Gastroesophageal sphincter (tissue), 4 donors: ENCODE measurements around the gene KPNB1. TPM values are rescaled to one million over a fixed set of nuclear protein-coding genes. Genes with fewer than 3 reads are reported as not detected.

Experiments
- ATAC-seq: fragments of 150-250 bp; one replicate; pipeline ENCODE4 v1.9.1; 2016; ENCODE audit warnings: mild to moderate bottlenecking, moderate library complexity
- H3K27ac ChIP-seq, 4 donors: fragments of 200-600 bp; sonication (generic) in 3 of 4; 1 replicate in 3 of 4; 2 replicates in 1 of 4; pipeline ENCODE4 v1.5.1; 2016 to 2019
- H3K27me3 ChIP-seq: fragments of 200-600 bp; sonication (generic); one replicate; pipeline ENCODE4 v1.5.1; 2019
- H3K36me3 ChIP-seq, 2 donors: fragments of 200-600 bp; sonication (generic); one replicate each; pipeline ENCODE4 v1.5.1; 2019; ENCODE audit warnings: control low read depth in 1 of 2
- H3K4me1 ChIP-seq, 3 donors: fragments of 200-600 bp; sonication (generic); 1 replicate in 2 of 3; 2 replicates in 1 of 3; pipeline ENCODE4 v1.5.1; 2016 to 2019; ENCODE audit warnings: control low read depth in 2 of 3
- H3K4me3 ChIP-seq, 2 donors: fragments of 200-600 bp; sonication (generic); one replicate each; pipeline ENCODE4 v1.5.1; 2019; ENCODE audit warnings: mild to moderate bottlenecking in 1 of 2, moderate library complexity in 1 of 2
- H3K9me3 ChIP-seq, 3 donors: fragments of 200-600 bp; sonication (generic); one replicate each; pipeline ENCODE4 v1.5.1; 2017 to 2019; ENCODE audit warnings: control low read depth in 2 of 3
- EP300 ChIP-seq: sonication (generic); formaldehyde crosslinking; IDR thresholded peaks from one replicate; pipeline ENCODE4 v1.6.1; 2017; ENCODE audit warnings: antibody characterized with exemption, mild to moderate bottlenecking
- POLR2A ChIP-seq, 2 donors: fragments of 450-650 bp; IDR thresholded peaks; one replicate each; pipeline ENCODE4 v1.6.1; 2017; ENCODE audit warnings: antibody characterized with exemption in 2 of 2, mild to moderate bottlenecking in 2 of 2, moderate library complexity in 1 of 2
- POLR2AphosphoS5 ChIP-seq: sonication (generic); formaldehyde crosslinking; IDR thresholded peaks from one replicate; pipeline ENCODE4 v1.6.1; 2017; ENCODE audit warnings: antibody characterized with exemption
- WGBS, 2 donors: methylation state at CpG; one replicate each; pipeline ENCODE4 v1.1.5; 2018; ENCODE audit warnings: low coverage in 1 of 2; 5-methylcytosine and 5-hydroxymethylcytosine counted together
- total RNA-seq, 4 donors: library from RNA; depleted of rRNA; stranded (reverse); fragments of >200 nt; gene quantifications; one replicate each; pipeline ENCODE4 v1.1.0, GENCODE V29; 2016
- TF ChIP-seq, protein P1 (sequence below), 4 experiments: fragments of 200-600 bp in 2 of 4; fragments of 450-650 bp in 2 of 4; sonication (generic) in 1 of 4; IDR thresholded peaks; one replicate each; pipeline ENCODE4 v1.5.1; 2017 to 2019; ENCODE audit warnings: antibody characterized with exemption in 4 of 4, mild to moderate bottlenecking in 2 of 4, moderate library complexity in 2 of 4

Gene KPNB1
- total RNA-seq, 4 donors from 2014 or later = 192 to 215 (median 211) TPM

DNA sequence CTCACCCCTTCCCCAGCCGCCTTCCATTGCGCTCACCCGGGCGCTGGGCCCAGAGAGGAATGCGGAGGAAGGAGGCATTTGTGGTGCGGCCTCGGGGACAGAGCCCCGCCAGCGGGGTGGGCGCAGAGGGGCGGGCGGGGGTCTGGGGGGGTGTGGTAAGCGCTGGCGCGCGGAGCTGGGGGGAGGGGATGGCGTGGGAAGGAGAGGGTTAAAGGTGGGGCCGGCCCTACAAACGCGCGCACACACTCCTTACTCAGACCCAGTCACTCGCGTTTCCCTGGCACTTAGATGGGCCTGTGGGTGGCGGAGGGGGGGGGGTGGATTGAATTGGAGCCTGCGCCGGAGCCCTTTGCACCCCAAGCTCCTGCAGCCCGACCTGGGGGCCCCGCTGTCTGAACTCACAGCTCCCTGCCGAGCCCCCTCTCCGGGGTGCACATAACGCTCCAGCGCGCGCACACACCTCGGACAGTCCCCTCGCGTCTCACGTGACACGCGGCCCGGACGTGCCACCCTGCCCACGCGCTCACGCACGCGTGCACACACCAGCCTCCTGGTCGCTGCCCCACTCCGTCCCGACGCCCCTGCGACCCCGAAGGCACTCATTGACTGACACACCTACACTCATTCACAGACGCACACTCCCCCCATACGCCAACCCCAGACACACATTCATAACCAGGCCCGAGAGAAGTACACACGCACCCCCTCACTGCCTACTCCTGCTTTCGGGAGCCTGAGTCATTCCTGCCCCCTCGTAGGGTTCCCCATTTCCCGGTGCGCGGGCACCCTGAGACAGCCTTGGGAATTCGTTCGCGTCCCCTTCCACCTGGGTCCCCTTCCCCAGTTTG lies 45.1 kb downstream of the KPNB1 start:
- Histone ChIP-seq H3K36me3 (peaks cover 0 to 23% of the 10 kb centered on the region in 2 donors), H3K4me1 (peaks cover 0 to 46% (median 22%) of the 10 kb centered on the region in 3 donors), H3K9me3 (no peaks in the 10 kb centered on the region), H3K4me3 (peak overlapping the region; percentile 86 to 92), H3K27ac (peak overlapping the region; percentile 72 to 95 (median 89)), H3K27me3 (no peaks in the 10 kb centered on the region)
- TF ChIP-seq POLR2A (IDR thresholded peaks at IDR 0.05) (peak in 1 of 2 donors; percentile 23), POLR2AphosphoS5 (no peak), EP300 (no peak)
- TF ChIP-seq, protein P1, sequence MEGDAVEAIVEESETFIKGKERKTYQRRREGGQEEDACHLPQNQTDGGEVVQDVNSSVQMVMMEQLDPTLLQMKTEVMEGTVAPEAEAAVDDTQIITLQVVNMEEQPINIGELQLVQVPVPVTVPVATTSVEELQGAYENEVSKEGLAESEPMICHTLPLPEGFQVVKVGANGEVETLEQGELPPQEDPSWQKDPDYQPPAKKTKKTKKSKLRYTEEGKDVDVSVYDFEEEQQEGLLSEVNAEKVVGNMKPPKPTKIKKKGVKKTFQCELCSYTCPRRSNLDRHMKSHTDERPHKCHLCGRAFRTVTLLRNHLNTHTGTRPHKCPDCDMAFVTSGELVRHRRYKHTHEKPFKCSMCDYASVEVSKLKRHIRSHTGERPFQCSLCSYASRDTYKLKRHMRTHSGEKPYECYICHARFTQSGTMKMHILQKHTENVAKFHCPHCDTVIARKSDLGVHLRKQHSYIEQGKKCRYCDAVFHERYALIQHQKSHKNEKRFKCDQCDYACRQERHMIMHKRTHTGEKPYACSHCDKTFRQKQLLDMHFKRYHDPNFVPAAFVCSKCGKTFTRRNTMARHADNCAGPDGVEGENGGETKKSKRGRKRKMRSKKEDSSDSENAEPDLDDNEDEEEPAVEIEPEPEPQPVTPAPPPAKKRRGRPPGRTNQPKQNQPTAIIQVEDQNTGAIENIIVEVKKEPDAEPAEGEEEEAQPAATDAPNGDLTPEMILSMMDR (IDR thresholded peaks at IDR 0.05) = no peak
- ATAC-seq = peak; percentile 71
- 0% methylated on average over 8 to 11 of the region's 65 CpGs for WGBS, 2 donors

DNA sequence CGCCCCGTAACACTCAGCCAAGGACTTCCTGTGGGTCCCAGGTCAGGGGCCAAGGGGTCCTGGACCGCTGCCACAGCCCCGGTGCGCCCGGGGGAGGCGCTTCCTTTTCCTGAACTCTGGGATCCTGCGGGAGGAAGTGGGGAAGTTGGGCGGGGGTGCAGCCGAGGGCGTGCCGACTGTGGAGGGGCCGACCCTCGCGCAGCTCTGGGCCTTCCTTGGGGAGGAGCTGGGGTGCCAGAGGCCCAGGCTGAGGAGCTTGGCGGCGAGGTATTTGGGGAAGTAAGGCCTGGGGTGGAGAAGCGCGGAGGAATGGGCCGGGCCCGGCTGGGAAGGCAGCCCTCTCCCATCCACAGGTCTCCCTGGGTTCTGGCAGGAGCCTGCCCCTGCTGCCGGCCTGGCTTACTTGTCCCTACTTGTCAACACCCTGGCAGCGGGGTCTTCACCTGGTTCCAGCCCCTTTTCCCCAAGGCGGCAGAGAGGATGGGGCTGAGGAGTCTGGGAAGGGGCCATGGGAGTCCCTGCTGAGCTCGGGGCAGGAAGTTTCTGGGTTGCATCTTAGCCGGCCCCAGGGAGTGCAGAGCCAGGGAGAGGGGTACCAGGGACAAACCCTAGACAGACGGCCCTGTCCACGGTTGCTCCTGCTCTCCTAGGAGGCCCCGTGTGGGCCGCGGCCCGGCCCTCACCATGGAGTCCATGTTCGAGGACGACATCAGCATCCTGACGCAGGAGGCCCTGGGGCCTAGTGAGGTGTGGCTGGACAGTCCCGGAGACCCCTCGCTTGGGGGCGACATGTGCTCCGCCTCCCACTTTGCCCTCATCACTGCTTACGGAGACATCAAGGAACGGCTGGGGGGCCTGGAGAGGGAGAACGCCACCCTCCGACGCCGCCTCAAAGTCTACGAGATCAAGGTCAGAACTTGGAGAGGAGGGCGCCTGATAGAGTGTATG lies 46.0 kb downstream of the KPNB1 start:
- Histone ChIP-seq H3K4me1 (peaks cover 0 to 46% (median 22%) of the 10 kb centered on the region in 3 donors), H3K27ac (peak overlapping the region; percentile 4 to 95 (median 89)), H3K27me3 (no peaks in the 10 kb centered on the region), H3K4me3 (peak overlapping the region; percentile 86 to 92), H3K9me3 (no peaks in the 10 kb centered on the region), H3K36me3 (peaks cover 0 to 31% of the 10 kb centered on the region in 2 donors)
- ATAC-seq = peak; percentile 41
- no CpG with 5 or more reads among the region's 47 CpGs for WGBS, 2 donors
- TF ChIP-seq POLR2A (IDR thresholded peaks at IDR 0.05) (peak in 1 of 2 donors; percentile 32), POLR2AphosphoS5 (no peak), EP300 (no peak)

DNA sequence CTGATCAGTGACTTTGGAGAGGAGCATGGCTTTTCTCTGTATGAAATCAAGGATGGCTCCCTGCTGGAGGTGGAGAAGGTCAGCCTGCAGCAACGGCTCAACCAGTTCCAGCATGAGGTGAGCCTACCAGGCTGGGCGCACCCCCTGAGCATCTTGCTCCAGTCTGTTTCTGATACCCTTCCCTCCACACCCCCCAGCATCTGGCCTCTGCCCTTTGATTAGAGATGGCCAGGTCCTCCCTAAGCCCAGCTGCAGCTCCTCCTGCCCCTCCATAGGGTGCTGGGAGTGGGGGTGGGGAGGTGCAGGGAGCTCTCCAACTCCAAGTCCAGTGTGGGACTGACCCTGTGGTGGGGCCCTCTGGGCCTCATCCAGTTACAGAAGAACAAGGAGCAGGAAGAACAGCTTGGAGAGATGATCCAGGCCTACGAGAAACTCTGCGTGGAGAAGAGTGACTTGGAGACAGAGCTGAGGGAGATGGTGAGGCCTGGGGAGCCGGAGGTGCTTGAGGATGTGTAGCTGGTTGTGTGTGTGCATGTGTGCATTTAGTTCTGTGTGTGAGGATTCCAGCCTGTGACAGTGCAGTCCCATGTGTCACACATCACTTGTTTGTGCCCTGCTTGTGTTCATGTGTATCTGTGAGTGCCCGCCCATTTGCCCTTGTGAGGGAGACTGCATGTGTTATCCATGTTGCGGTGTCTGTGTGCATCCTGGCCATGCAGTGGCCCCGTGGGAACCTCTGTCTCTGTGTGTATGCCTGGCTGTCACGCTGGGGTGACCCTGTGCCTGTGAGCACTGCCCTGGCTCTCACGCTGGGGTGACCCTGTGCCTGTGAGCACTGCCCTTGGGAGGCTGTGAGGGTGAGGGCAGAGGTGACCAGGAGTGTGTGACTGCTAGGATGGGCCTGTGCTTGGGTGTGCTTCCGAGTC lies 47.3 kb downstream of the KPNB1 start:
- no peak overlapping the region for H3K4me3 ChIP-seq
- no peaks in the 10 kb centered on the region for H3K27me3 ChIP-seq
- 54 to 62% methylated on average over 3 to 5 of the region's 11 CpGs for WGBS, 2 donors
- ATAC-seq = no peak
- TF ChIP-seq EP300 (no peak), POLR2A (IDR thresholded peaks at IDR 0.05) (no peak), POLR2AphosphoS5 (no peak)
- TF ChIP-seq, protein P1 (IDR thresholded peaks at IDR 0.05) = no peak
- H3K9me3 ChIP-seq = no peaks in the 10 kb centered on the region
- peak overlapping the region in 3 of 4 donors; percentile 10 to 95 (median 86) for H3K27ac ChIP-seq
- peaks cover 0 to 44% of the 10 kb centered on the region in 2 donors for H3K36me3 ChIP-seq
- peaks cover 0 to 52% (median 22%) of the 10 kb centered on the region in 3 donors for H3K4me1 ChIP-seq

DNA sequence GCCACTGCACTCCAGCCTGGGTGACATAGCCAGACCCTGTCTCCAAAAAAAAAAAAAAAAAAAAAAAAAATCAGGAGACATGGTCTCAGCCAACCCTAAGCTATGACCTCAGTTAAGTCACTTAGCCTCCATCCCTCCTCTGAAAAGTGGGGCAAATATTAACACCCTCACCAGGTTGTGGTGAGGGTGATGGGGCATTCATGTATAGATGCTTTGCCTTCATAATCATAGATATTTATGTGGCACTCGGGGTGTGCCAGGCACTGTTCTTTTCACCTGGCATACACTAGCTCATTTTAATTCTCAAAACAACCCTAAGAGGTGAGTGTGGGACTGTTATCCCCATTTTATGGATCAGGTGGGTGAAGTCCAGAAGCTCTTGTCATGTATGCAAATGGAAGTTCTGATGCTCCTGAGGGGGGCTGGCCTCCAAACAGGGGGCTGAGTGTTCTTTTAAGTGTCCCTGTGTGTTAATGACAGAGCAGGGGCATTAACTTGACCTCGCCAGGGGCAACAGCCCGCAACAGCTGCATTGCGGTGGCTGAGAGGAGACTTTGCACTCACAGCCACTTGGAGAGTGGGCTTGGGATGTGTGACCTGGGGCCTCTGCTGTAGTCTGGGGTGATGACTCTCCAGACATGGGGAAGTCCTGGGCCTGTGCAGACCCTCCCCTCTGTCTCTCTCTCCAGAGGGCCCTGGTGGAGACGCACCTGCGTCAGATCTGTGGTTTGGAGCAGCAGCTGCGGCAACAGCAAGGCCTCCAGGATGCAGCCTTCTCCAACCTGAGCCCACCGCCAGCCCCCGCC lies 48.4 kb downstream of the KPNB1 start:
- TF ChIP-seq POLR2A (IDR thresholded peaks at IDR 0.05) = no peak
- no peak for TF ChIP-seq POLR2AphosphoS5
- no peak for TF ChIP-seq EP300
- TF ChIP-seq, protein P1 (IDR thresholded peaks at IDR 0.05) = no peak
- Histone ChIP-seq H3K4me1 (peaks cover 0 to 52% (median 18%) of the 10 kb centered on the region in 3 donors), H3K4me3 (no peak overlapping the region), H3K9me3 (no peaks in the 10 kb centered on the region), H3K36me3 (peaks cover 0 to 44% of the 10 kb centered on the region in 2 donors), H3K27me3 (no peaks in the 10 kb centered on the region), H3K27ac (no peak overlapping the region)
- ATAC-seq = no peak
- 75 to 80% methylated on average over 4 to 5 of the region's 9 CpGs for WGBS, 2 donors
